MM.1S (cell line): ENCODE data around the gene VPS13A.

Source experiments
- EZH2 ChIP-seq: fragments of 300-600 bp; sonication (generic); optimal IDR thresholded peaks from 2 replicates; pipeline ENCODE3; 2017; ENCODE audit warnings: low read depth, mild to moderate bottlenecking, antibody characterized with exemption, low read length, mixed read lengths
- TF ChIP-seq, protein P1 (sequence below): fragments of 300-600 bp; sonication (generic); IDR thresholded peaks from 2 replicates; pipeline ENCODE4 v1.5.1; 2016; ENCODE audit warnings: antibody characterized with exemption, low read length, mixed read lengths

DNA sequence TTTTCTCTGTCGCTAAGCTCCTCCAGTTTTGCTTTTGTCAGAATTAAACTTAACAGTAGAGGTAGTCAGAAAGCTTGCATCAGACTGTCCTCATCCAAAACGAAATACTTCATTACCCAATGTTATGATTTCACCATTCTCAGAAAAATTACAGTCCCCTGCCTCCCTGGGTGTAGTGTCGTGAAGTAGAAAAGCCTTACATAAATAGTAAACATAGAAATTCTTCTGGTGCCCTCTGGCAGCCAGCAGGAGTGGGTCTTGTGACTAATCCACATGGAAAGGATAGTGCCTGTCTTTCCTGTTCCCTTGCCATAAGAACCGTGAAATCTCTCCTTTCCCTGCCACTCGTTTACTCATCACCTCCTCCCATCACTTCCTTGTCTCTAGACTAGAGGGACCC is 240.2 kb downstream of the VPS13A start:
- TF ChIP-seq, protein P1, sequence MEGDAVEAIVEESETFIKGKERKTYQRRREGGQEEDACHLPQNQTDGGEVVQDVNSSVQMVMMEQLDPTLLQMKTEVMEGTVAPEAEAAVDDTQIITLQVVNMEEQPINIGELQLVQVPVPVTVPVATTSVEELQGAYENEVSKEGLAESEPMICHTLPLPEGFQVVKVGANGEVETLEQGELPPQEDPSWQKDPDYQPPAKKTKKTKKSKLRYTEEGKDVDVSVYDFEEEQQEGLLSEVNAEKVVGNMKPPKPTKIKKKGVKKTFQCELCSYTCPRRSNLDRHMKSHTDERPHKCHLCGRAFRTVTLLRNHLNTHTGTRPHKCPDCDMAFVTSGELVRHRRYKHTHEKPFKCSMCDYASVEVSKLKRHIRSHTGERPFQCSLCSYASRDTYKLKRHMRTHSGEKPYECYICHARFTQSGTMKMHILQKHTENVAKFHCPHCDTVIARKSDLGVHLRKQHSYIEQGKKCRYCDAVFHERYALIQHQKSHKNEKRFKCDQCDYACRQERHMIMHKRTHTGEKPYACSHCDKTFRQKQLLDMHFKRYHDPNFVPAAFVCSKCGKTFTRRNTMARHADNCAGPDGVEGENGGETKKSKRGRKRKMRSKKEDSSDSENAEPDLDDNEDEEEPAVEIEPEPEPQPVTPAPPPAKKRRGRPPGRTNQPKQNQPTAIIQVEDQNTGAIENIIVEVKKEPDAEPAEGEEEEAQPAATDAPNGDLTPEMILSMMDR, result no peak
- no peak for TF ChIP-seq EZH2
